H1 (cell line): ENCODE data around the gene FCF1. TPM values are rescaled to one million over a fixed set of nuclear protein-coding genes. Genes with fewer than 3 reads are reported as not detected.

Experiments
- CTCF ChIA-PET: fragments of 300-600 bp; sonication (Branson Sonifier 250); formaldehyde crosslinking; loops from one replicate; lab custom pipeline; 2021; ENCODE audit not compliant: partially characterized antibody; lab: Charles Lee
- POLR2A ChIA-PET: fragments of 300-600 bp; sonication (Branson Sonifier 250); formaldehyde crosslinking; loops from one replicate; lab custom pipeline; 2021; ENCODE audit warnings: inconsistent platforms; ENCODE audit not compliant: partially characterized antibody; lab: Charles Lee
- DNase-seq, 2 experiments: peaks; one replicate each; pipeline versions ENCODE4 v3.0.0 to v3.0.0-alpha.2; 2010 to 2022; ENCODE audit warnings: low spot score in 2 of 2, low read depth in 1 of 2, mixed read lengths in 1 of 2
- FAIRE-seq: peaks from 2 replicates; lab custom pipeline; 2011; peaks lifted over from hg19 to GRCh38; lab: Jason Lieb, UNC
- H2AFZ ChIP-seq: 2 replicates; pipeline ENCODE4 v1.8.1; 2012; ENCODE audit warnings: low read length, inconsistent platforms
- H2AK5ac ChIP-seq: 2 replicates; pipeline ENCODE4 v1.6.1; 2013; ENCODE audit warnings: low read depth, low read length
- H2BK120ac ChIP-seq: replicated peaks from 2 replicates; pipeline ENCODE3; 2013; ENCODE audit warnings: low read depth, low read length, inconsistent platforms
- H2BK12ac ChIP-seq: 2 replicates; pipeline ENCODE4 v1.6.1; 2013; ENCODE audit warnings: low read depth, low read length
- H2BK15ac ChIP-seq: 2 replicates; pipeline ENCODE4 v1.6.1; 2013; ENCODE audit warnings: low read length
- H2BK20ac ChIP-seq: 2 replicates; pipeline ENCODE4 v1.6.1; 2013; ENCODE audit warnings: low read length
- H2BK5ac ChIP-seq: 2 replicates; pipeline ENCODE4 v1.6.1; 2013; ENCODE audit warnings: low read depth, low read length
- H3K14ac ChIP-seq: 2 replicates; pipeline ENCODE4 v1.6.1; 2013; ENCODE audit warnings: inconsistent platforms; ENCODE audit not compliant: insufficient read length
- H3K18ac ChIP-seq: 2 replicates; pipeline ENCODE4 v1.6.1; 2013; ENCODE audit warnings: low read length; ENCODE audit errors: extremely low read depth
- H3K23ac ChIP-seq: 2 replicates; pipeline ENCODE4 v1.6.1; 2013; ENCODE audit warnings: inconsistent platforms; ENCODE audit not compliant: insufficient read length
- H3K23me2 ChIP-seq: 2 replicates; pipeline ENCODE4 v1.6.1; 2013; ENCODE audit warnings: low read depth, low read length
- H3K27ac ChIP-seq: 2 replicates; pipeline ENCODE4 v1.6.1; 2011; ENCODE audit warnings: low read depth, low read length, inconsistent platforms
- H3K27me3 ChIP-seq, 4 experiments: replicated peaks in 1 of 4; 1 replicate in 1 of 4; 2 replicates in 3 of 4; pipeline versions ENCODE4 v1.6.1 to v1.8.1; 2011 to 2013; ENCODE audit warnings: low read length in 3 of 4, mild to moderate bottlenecking in 3 of 4, inconsistent platforms in 2 of 4, mixed read lengths in 2 of 4, moderate library complexity in 1 of 4; ENCODE audit not compliant: control insufficient read depth in 3 of 4, insufficient read depth in 3 of 4; ENCODE audit errors: extremely low read depth in 1 of 4
- H3K36me3 ChIP-seq, 4 experiments: 2 replicates each; pipeline versions ENCODE4 v1.6.1 to v1.8.1; 2011 to 2013; ENCODE audit warnings: mild to moderate bottlenecking in 4 of 4, low read length in 3 of 4, moderate library complexity in 2 of 4, control low read depth in 1 of 4, inconsistent platforms in 1 of 4; ENCODE audit not compliant: insufficient read depth in 4 of 4, control insufficient read depth in 2 of 4
- H3K4ac ChIP-seq: replicated peaks from 2 replicates; pipeline ENCODE3; 2013; ENCODE audit warnings: low read length, low read depth, mixed read lengths, inconsistent platforms; ENCODE audit not compliant: insufficient read length
- H3K4me1 ChIP-seq, 4 experiments: replicated peaks in 1 of 4; 1 replicate in 1 of 4; 2 replicates in 3 of 4; pipeline versions ENCODE4 v1.6.1 to v1.8.1; 2011 to 2013; ENCODE audit warnings: low read length in 3 of 4, inconsistent platforms in 2 of 4, mixed read lengths in 1 of 4; ENCODE audit not compliant: insufficient read depth in 4 of 4, control insufficient read depth in 3 of 4
- H3K4me2 ChIP-seq, 2 experiments: 2 replicates each; pipeline versions ENCODE4 v1.6.1 to v1.8.1; 2011 to 2013; ENCODE audit warnings: low read depth in 2 of 2, low read length in 2 of 2, control low read depth in 1 of 2, inconsistent platforms in 1 of 2, mild to moderate bottlenecking in 1 of 2; ENCODE audit not compliant: insufficient read depth in 1 of 2
- H3K4me3 ChIP-seq, 4 experiments: fragments of 200-600, 300-600 bp in 1 of 4; sonication (generic), shearing (Covaris generic), sonication (Bioruptor Twin) in 1 of 4; 2 replicates each; pipeline versions ENCODE4 v1.5.1 to v1.8.1; 2011 to 2016; ENCODE audit warnings: low read length in 4 of 4, low read depth in 3 of 4, control low read depth in 2 of 4, inconsistent platforms in 2 of 4, mild to moderate bottlenecking in 2 of 4, mixed read lengths in 1 of 4, moderate library complexity in 1 of 4; ENCODE audit not compliant: insufficient read depth in 2 of 4; ENCODE audit errors: extremely low read depth in 1 of 4
- H3K56ac ChIP-seq: replicated peaks from 2 replicates; pipeline ENCODE3; 2013; ENCODE audit warnings: low read depth, mild to moderate bottlenecking, mixed read lengths, low read length, inconsistent platforms; ENCODE audit not compliant: insufficient read length
- H3K79me1 ChIP-seq: 2 replicates; pipeline ENCODE4 v1.6.1; 2013; ENCODE audit warnings: low read depth, low read length, control low read depth
- H3K79me2 ChIP-seq, 2 experiments: 2 replicates each; pipeline versions ENCODE4 v1.6.1 to v1.8.1; 2012 to 2013; ENCODE audit warnings: low read length in 2 of 2, mild to moderate bottlenecking in 2 of 2, inconsistent platforms in 1 of 2; ENCODE audit not compliant: insufficient read depth in 2 of 2, control insufficient read depth in 1 of 2
- H3K9ac ChIP-seq, 4 experiments: replicated peaks in 1 of 4; 1 replicate in 1 of 4; 2 replicates in 3 of 4; pipeline versions ENCODE4 v1.6.1 to v1.8.1; 2011 to 2013; ENCODE audit warnings: low read depth in 3 of 4, low read length in 3 of 4, control low read depth in 2 of 4, mild to moderate bottlenecking in 2 of 4, moderate library complexity in 2 of 4, inconsistent platforms in 1 of 4; ENCODE audit errors: extremely low read depth in 1 of 4
- H3K9me3 ChIP-seq, 2 experiments: 2 replicates each; pipeline versions ENCODE4 v1.6.1 to v1.8.1; 2012 to 2013; ENCODE audit warnings: mild to moderate bottlenecking in 2 of 2, moderate library complexity in 2 of 2, control low read depth in 1 of 2, inconsistent platforms in 1 of 2, low read depth in 1 of 2, low read length in 1 of 2, mixed read lengths in 1 of 2; ENCODE audit not compliant: insufficient read depth in 2 of 2
- H4K20me1 ChIP-seq, 2 experiments: replicated peaks in 1 of 2; 2 replicates each; pipeline versions ENCODE3 to v1.8.1; 2011 to 2013; ENCODE audit warnings: inconsistent platforms in 2 of 2, low read length in 2 of 2, mild to moderate bottlenecking in 1 of 2; ENCODE audit not compliant: insufficient read depth in 2 of 2, control insufficient read depth in 1 of 2
- H4K5ac ChIP-seq: 2 replicates; pipeline ENCODE4 v1.6.1; 2013; ENCODE audit warnings: low read length, low read depth, mixed read lengths, inconsistent platforms; ENCODE audit not compliant: insufficient read length
- H4K8ac ChIP-seq: 2 replicates; pipeline ENCODE4 v1.8.0; 2013; ENCODE audit warnings: mild to moderate bottlenecking, moderate library complexity, low read length, inconsistent platforms; ENCODE audit not compliant: insufficient read depth; ENCODE audit errors: extremely low read depth
- H4K91ac ChIP-seq: replicated peaks from 2 replicates; pipeline ENCODE3; 2013; ENCODE audit warnings: low read length, mixed read lengths, inconsistent platforms; ENCODE audit not compliant: insufficient read length
- CHD2 ChIP-seq: IDR thresholded peaks from 2 replicates; pipeline ENCODE4 v1.6.1; 2012; ENCODE audit warnings: low read length, improper control_type of control experiment
- POU5F1 ChIP-seq: IDR thresholded peaks from 2 replicates; pipeline ENCODE4 v1.6.1; 2011; ENCODE audit warnings: low read depth, mild to moderate bottlenecking, low read length, moderate library complexity
- YY1 ChIP-seq: IDR thresholded peaks from 2 replicates; pipeline ENCODE4 v1.6.1; 2011; ENCODE audit warnings: low read depth, mild to moderate bottlenecking, low read length
- WGBS, 2 experiments: shearing (Covaris generic) in 1 of 2; methylation state at CpG; one replicate each; pipeline versions ENCODE4 v1.1.6 to v1.1.7; 2013 to 2015; ENCODE audit warnings: low lambda C conversion rate in 2 of 2, mixed read lengths in 2 of 2, inconsistent platforms in 1 of 2, low coverage in 1 of 2, missing lambda C conversion rate in 1 of 2; ENCODE audit not compliant: insufficient replicate concordance in 2 of 2, insufficient coverage in 1 of 2, insufficient read length in 1 of 2; ENCODE audit errors: extremely low coverage in 1 of 2, missing lambda C conversion rate in 1 of 2; 5-methylcytosine and 5-hydroxymethylcytosine counted together
- polyA plus RNA-seq, 7 experiments: library from polyadenylated mRNA; depleted of rRNA in 3 of 7; stranded (reverse) in 5 of 7; unstranded in 2 of 7; fragments of >200 nt in 5 of 7; fragments of 200-250 nt in 2 of 7; gene quantifications; 1 replicate in 5 of 7; 2 replicates in 1 of 7; 4 replicates in 1 of 7; pipeline versions ENCODE4 v1.2.1 to v1.2.3, GENCODE V29; 2011 to 2013; ENCODE audit warnings: missing spikeins in 2 of 7, mixed read lengths in 2 of 7
- total RNA-seq: library from RNA; stranded (reverse); fragmentation: NEBNext Ultra II Directional; extraction: Animal tissue kit (Norgen Biotek cat#: 25700); gene quantifications from 2 replicates; pipeline ENCODE4 v1.2.1, GENCODE V29; 2021

The FCF1 gene
- total and polyA plus RNA-seq, 2 of the 8 experiments (the other 6 are each of a cell fraction or from before 2014, with no cell fraction given) = 48.1 to 84.3 TPM

GRCh38 chr14:74669256-74669655 is 43.7 kb upstream of the FCF1 start:
- no peak overlapping the region for H2BK12ac ChIP-seq
- no peak overlapping the region for H3K56ac ChIP-seq
- no peaks in the 10 kb centered on the region for H3K23me2 ChIP-seq
- DNase-seq = no peak
- no peaks in the 10 kb centered on the region for H3K79me1 ChIP-seq
- H3K9ac ChIP-seq = no peak overlapping the region
- no peaks in the 10 kb centered on the region for H3K9me3 ChIP-seq
- no peak overlapping the region for H3K14ac ChIP-seq
- no peak overlapping the region for H2BK120ac ChIP-seq
- H2AK5ac ChIP-seq = no peak overlapping the region
- H2BK15ac ChIP-seq = no peak overlapping the region
- H3K27me3 ChIP-seq = no peaks in the 10 kb centered on the region
- no peak overlapping the region for H4K8ac ChIP-seq
- no peaks in the 10 kb centered on the region for H3K79me2 ChIP-seq
- H3K23ac ChIP-seq = no peak overlapping the region
- H4K91ac ChIP-seq = no peak overlapping the region
- H4K5ac ChIP-seq = no peak overlapping the region
- no peak overlapping the region for H3K4me2 ChIP-seq
- H3K36me3 ChIP-seq = peaks cover 16 to 63% (median 38%) of the 10 kb centered on the region in 4 experiments
- H2BK20ac ChIP-seq = no peak overlapping the region
- ChIA-PET POLR2A (interaction anchor here (1.1 kb wide), 1 partner anchor 55 kb away, joined by 3 read pairs; no protein-coding TSS in a partner anchor), CTCF (interaction anchor here (0.6 to 0.9 kb wide), 3 partner anchors 66 to 459 kb away, joined by 3 read pairs; no protein-coding TSS in a partner anchor)
- no peak overlapping the region for H2BK5ac ChIP-seq
- no peak overlapping the region for H3K4ac ChIP-seq
- H3K4me3 ChIP-seq = no peak overlapping the region
- H3K18ac ChIP-seq = no peak overlapping the region
- WGBS, 2 experiments = 100% methylated on average over 1 of the region's 1 CpG; no CpG with 5 or more reads in 1 of the 2 experiments
- no peaks in the 10 kb centered on the region for H3K4me1 ChIP-seq
- no peak overlapping the region for H2AFZ ChIP-seq
- no peaks in the 10 kb centered on the region for H4K20me1 ChIP-seq
- no peak for FAIRE-seq
- TF ChIP-seq YY1 (no peak), POU5F1 (no peak), CHD2 (no peak)
- TF ChIP-seq, all 59 proteins: peak for 0
- no peak overlapping the region for H3K27ac ChIP-seq
